DOHH2 (cell line): Measurements from ENCODE around the gene LURAP1L.

ENCODE experiments used
- H3F3A ChIP-seq: fragments of 200-600 bp; sonication (generic), shearing (Covaris generic); 2 replicates; pipeline ENCODE4 v1.6.0; 2016; ENCODE audit warnings: antibody characterized with exemption, mild to moderate bottlenecking; ENCODE audit not compliant: control insufficient read depth, insufficient read depth
- H3K27ac ChIP-seq: fragments of 200-600 bp; sonication (generic); 2 replicates; pipeline ENCODE4 v1.5.1; 2014; ENCODE audit warnings: low read depth, mild to moderate bottlenecking, low read length, moderate library complexity
- H3K27me3 ChIP-seq: fragments of 200-600 bp; sonication (generic); 2 replicates; pipeline ENCODE4 v1.6.1; 2014; ENCODE audit warnings: mild to moderate bottlenecking, low read length, mixed read lengths; ENCODE audit not compliant: control insufficient read depth
- H3K36me3 ChIP-seq: fragments of 200-600 bp; sonication (generic); 2 replicates; pipeline ENCODE4 v1.6.1; 2014; ENCODE audit warnings: mild to moderate bottlenecking, low read length, moderate library complexity, mixed read lengths; ENCODE audit not compliant: control insufficient read depth
- H3K4me1 ChIP-seq: fragments of 200-600 bp; sonication (generic); 2 replicates; pipeline ENCODE4 v1.6.1; 2014; ENCODE audit warnings: mild to moderate bottlenecking, low read length, mixed read lengths; ENCODE audit not compliant: control insufficient read depth
- H3K4me2 ChIP-seq: fragments of 200-600 bp; sonication (generic); 2 replicates; pipeline ENCODE4 v1.6.0; 2014; ENCODE audit warnings: mild to moderate bottlenecking, low read length, moderate library complexity
- H3K4me3 ChIP-seq: fragments of 200-600 bp; sonication (generic); 2 replicates; pipeline ENCODE4 v1.5.1; 2014; ENCODE audit warnings: mild to moderate bottlenecking, low read length, mixed read lengths
- H3K79me2 ChIP-seq: fragments of 200-600 bp; sonication (generic); 2 replicates; pipeline ENCODE4 v1.6.1; 2014; ENCODE audit warnings: mild to moderate bottlenecking, low read length, mixed read lengths; ENCODE audit not compliant: control insufficient read depth
- H3K9me2 ChIP-seq: fragments of 200-600 bp; sonication (generic); replicated peaks from 2 replicates; pipeline ENCODE4 v1.6.1; 2014; ENCODE audit warnings: mild to moderate bottlenecking, low read length, mixed read lengths; ENCODE audit not compliant: control insufficient read depth
- H3K9me3 ChIP-seq: fragments of 200-600 bp; sonication (generic); 2 replicates; pipeline ENCODE4 v1.6.1; 2014; ENCODE audit warnings: antibody characterized with exemption, low read length, mixed read lengths; ENCODE audit not compliant: control insufficient read depth, insufficient read depth
- H4K20me1 ChIP-seq: fragments of 200-600 bp; sonication (generic); 2 replicates; pipeline ENCODE4 v1.6.0; 2014; ENCODE audit warnings: low read depth, mild to moderate bottlenecking, antibody characterized with exemption, low read length, moderate library complexity; ENCODE audit not compliant: control insufficient read depth, insufficient read depth
- CTCF ChIP-seq: fragments of 200-600 bp; sonication (generic); IDR thresholded peaks from one replicate; pipeline ENCODE4 v1.5.1; 2014; ENCODE audit warnings: antibody characterized with exemption, mild to moderate bottlenecking, low read depth, low read length; ENCODE audit not compliant: poor library complexity, severe bottlenecking
- EZH2phosphoT487 ChIP-seq: fragments of 200-600 bp; sonication (generic); IDR thresholded peaks from 2 replicates; pipeline ENCODE4 v1.6.1; 2017; ENCODE audit warnings: borderline replicate concordance, mild to moderate bottlenecking, antibody characterized with exemption, low read length, moderate library complexity, mixed read lengths

The LURAP1L gene

GRCh38 chr9:12730927-12731326, 43.9 kb upstream of the LURAP1L start:
- no peaks in the 10 kb centered on the region for H3F3A ChIP-seq
- no peaks in the 10 kb centered on the region for H3K27me3 ChIP-seq
- H3K9me3 ChIP-seq, result no peaks in the 10 kb centered on the region
- H3K4me1 ChIP-seq, result no peaks in the 10 kb centered on the region
- no peaks in the 10 kb centered on the region for H3K79me2 ChIP-seq
- no peaks in the 10 kb centered on the region for H3K36me3 ChIP-seq
- no peaks in the 10 kb centered on the region for H4K20me1 ChIP-seq
- H3K4me2 ChIP-seq, result no peak overlapping the region
- H3K27ac ChIP-seq, result no peak overlapping the region
- no peaks in the 10 kb centered on the region for H3K9me2 ChIP-seq
- no peak overlapping the region for H3K4me3 ChIP-seq
- TF ChIP-seq CTCF (no peak), EZH2phosphoT487 (no peak)

DNA sequence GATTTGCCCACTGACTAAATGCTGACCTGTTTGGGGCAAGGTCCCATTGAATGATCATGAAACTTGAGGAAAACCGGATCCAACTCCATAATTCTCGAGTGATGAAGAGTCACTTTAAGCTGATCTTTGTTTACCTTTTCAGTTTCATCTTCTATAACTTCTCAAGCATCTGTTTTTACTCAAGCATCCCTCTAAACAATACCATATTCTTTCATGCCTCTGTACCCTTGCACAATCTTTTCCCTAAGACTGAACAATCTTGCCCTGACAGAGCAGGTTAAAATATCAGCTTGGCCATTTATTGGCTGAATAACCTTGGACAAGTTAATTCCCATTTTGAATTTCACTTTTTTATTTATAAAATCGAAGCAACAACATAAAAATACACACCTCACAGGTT, 41.8 kb upstream of the LURAP1L start:
- no peak for TF ChIP-seq EZH2phosphoT487
- no peak for TF ChIP-seq CTCF

GRCh38 chr9:12735665-12736064, 39.2 kb upstream of the LURAP1L start:
- Histone ChIP-seq H3K36me3 (no peaks in the 10 kb centered on the region), H3K27me3 (no peaks in the 10 kb centered on the region), H3K4me2 (no peak overlapping the region), H3K9me3 (no peaks in the 10 kb centered on the region), H3K4me3 (no peak overlapping the region), H3K79me2 (no peaks in the 10 kb centered on the region), H3K27ac (no peak overlapping the region), H3K4me1 (no peaks in the 10 kb centered on the region), H3F3A (no peaks in the 10 kb centered on the region), H4K20me1 (no peaks in the 10 kb centered on the region), H3K9me2 (no peaks in the 10 kb centered on the region)
- no peak for TF ChIP-seq CTCF

More for the DNA sequence above, 41.8 kb upstream of the LURAP1L start:
- Histone ChIP-seq H3K36me3 (no peaks in the 10 kb centered on the region), H3K4me1 (no peaks in the 10 kb centered on the region), H3K9me3 (no peaks in the 10 kb centered on the region), H3K4me3 (no peak overlapping the region), H3K27ac (no peak overlapping the region), H3K9me2 (no peaks in the 10 kb centered on the region), H3K4me2 (no peak overlapping the region), H4K20me1 (no peaks in the 10 kb centered on the region), H3F3A (no peaks in the 10 kb centered on the region), H3K79me2 (no peaks in the 10 kb centered on the region), H3K27me3 (no peaks in the 10 kb centered on the region)

DNA sequence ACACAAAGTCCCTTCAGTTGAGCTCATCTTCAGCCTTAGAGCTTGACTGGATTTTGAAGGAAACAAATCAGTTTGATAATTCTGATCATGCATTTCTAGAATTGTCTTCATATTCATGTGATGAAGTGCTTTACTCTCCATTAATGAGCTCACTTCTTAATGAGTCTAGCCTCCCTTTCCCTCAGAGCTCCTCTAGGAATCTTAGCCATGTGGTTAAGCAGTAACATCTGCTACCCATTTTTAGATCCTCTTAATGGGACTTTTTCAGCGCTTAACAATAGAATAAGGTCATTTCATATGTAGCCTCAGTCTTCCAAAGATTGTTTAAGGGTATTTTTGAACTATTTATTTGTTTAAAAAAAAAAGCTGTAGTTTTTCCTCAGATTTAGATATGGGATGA, 36.9 kb upstream of the LURAP1L start:
- no peaks in the 10 kb centered on the region for H4K20me1 ChIP-seq

More for the DNA sequence above, 36.9 kb upstream of the LURAP1L start:
- H3K4me1 ChIP-seq, result no peaks in the 10 kb centered on the region
- H3F3A ChIP-seq, result no peaks in the 10 kb centered on the region
- TF ChIP-seq EZH2phosphoT487 (no peak), CTCF (no peak)
- no peak overlapping the region for H3K4me3 ChIP-seq
- H3K9me3 ChIP-seq, result no peaks in the 10 kb centered on the region
- no peaks in the 10 kb centered on the region for H3K9me2 ChIP-seq
- H3K27ac ChIP-seq, result no peak overlapping the region
- no peaks in the 10 kb centered on the region for H3K79me2 ChIP-seq
- no peaks in the 10 kb centered on the region for H3K36me3 ChIP-seq
- H3K4me2 ChIP-seq, result no peak overlapping the region
- no peaks in the 10 kb centered on the region for H3K27me3 ChIP-seq
